Stomach (tissue), 4 donors: ENCODE results near the gene PIP4K2A.

ENCODE experiments used
- CTCF ChIP-seq, 7 experiments: fragments of 450-650 bp in 4 of 7; fragments of 200-600 bp in 3 of 7; sonication (generic) in 3 of 7; IDR thresholded peaks; one replicate each; pipeline ENCODE4 v1.5.1; 2016 to 2019; ENCODE audit warnings: antibody characterized with exemption in 7 of 7, control low read depth in 2 of 7, mild to moderate bottlenecking in 1 of 7
- POLR2A ChIP-seq, 4 donors: fragments of 450-650 bp; IDR thresholded peaks; one replicate each; pipeline ENCODE4 v1.6.1; 2016; ENCODE audit warnings: antibody characterized with exemption in 4 of 4, control low read depth in 2 of 4, mild to moderate bottlenecking in 1 of 4, moderate library complexity in 1 of 4
- POLR2AphosphoS5 ChIP-seq, 3 donors: sonication (generic); formaldehyde crosslinking; IDR thresholded peaks; one replicate each; pipeline ENCODE4 v1.6.1; 2016; ENCODE audit warnings: antibody characterized with exemption in 3 of 3

- TF ChIP-seq POLR2AphosphoS5 (IDR thresholded peaks at IDR 0.05) (no peak), POLR2A (IDR thresholded peaks at IDR 0.05) (no peak), CTCF (IDR thresholded peaks at IDR 0.05) (no peak)
Observed at GRCh38 chr10:22752272-22752889, 38.0 kb upstream of the PIP4K2A start.
